ENCODE data around the gene BANF2.

GRCh38 chr20:17752459-17752858, 52.7 kb downstream of the BANF2 start:
- TF ChIP-seq, protein P1, sequence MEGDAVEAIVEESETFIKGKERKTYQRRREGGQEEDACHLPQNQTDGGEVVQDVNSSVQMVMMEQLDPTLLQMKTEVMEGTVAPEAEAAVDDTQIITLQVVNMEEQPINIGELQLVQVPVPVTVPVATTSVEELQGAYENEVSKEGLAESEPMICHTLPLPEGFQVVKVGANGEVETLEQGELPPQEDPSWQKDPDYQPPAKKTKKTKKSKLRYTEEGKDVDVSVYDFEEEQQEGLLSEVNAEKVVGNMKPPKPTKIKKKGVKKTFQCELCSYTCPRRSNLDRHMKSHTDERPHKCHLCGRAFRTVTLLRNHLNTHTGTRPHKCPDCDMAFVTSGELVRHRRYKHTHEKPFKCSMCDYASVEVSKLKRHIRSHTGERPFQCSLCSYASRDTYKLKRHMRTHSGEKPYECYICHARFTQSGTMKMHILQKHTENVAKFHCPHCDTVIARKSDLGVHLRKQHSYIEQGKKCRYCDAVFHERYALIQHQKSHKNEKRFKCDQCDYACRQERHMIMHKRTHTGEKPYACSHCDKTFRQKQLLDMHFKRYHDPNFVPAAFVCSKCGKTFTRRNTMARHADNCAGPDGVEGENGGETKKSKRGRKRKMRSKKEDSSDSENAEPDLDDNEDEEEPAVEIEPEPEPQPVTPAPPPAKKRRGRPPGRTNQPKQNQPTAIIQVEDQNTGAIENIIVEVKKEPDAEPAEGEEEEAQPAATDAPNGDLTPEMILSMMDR (IDR thresholded peaks at IDR 0.05; ENCODE audit: low read length): no peak
- TF ChIP-seq EZH2 (optimal IDR thresholded peaks at IDR 0.05; ENCODE audit: low read depth, low read length): no peak
